Retinal pigment epithelial cell (primary cell): Measurements from ENCODE around the gene BDH1.
"Not testable (repeated sequence)": the region's sequence is repeated elsewhere in the genome, so short reads cannot be mapped to it uniquely, and the experiment has no call there.

Experiments used
- DNase-seq: peaks from one replicate; pipeline ENCODE4 v3.0.0-alpha.2; 2010; ENCODE audit warnings: low read depth
- H3K4me3 ChIP-seq: 2 replicates; pipeline ENCODE4 v1.5.1; 2011; ENCODE audit warnings: mild to moderate bottlenecking, low read length, control low read depth, moderate library complexity
- CTCF ChIP-seq: conservative IDR thresholded peaks from 2 replicates; pipeline ENCODE4 v1.5.1; 2011; ENCODE audit warnings: low read depth, low read length, control low read depth, inconsistent platforms

The BDH1 gene

GRCh38 chr3:197577366-197578074 is 21.8 kb upstream of the BDH1 start:
- H3K4me3 ChIP-seq, result no peak overlapping the region
- TF ChIP-seq CTCF, result no peak

GRCh38 chr3:197576838-197577237 is 21.1 kb upstream of the BDH1 start:
- no peak for DNase-seq
- no peak for TF ChIP-seq CTCF
- H3K4me3 ChIP-seq, result no peak overlapping the region

More at GRCh38 chr3:197577366-197578074, 21.8 kb upstream of the BDH1 start:
- DNase-seq, result no peak

GRCh38 chr3:197575362-197575761 is 19.6 kb upstream of the BDH1 start:
- no peak overlapping the region for H3K4me3 ChIP-seq
- DNase-seq, result no peak
- TF ChIP-seq CTCF, result no peak

GRCh38 chr3:197574396-197574991 is 18.7 kb upstream of the BDH1 start:
- H3K4me3 ChIP-seq, DNase-seq: not testable (repeated sequence)

- no peak overlapping the region for H3K4me3 ChIP-seq
- no peak for DNase-seq
Measured at GRCh38 chr3:197573048-197573767, 17.4 kb upstream of the BDH1 start.

GRCh38 chr3:197571880-197572172 is 16.1 kb upstream of the BDH1 start:
- not testable (repeated sequence) for DNase-seq, H3K4me3 ChIP-seq

More at GRCh38 chr3:197573048-197573767, 17.4 kb upstream of the BDH1 start:
- no peak for TF ChIP-seq CTCF

- H3K4me3 ChIP-seq, DNase-seq: not testable (repeated sequence)
Measured at GRCh38 chr3:197571074-197571879, 15.5 kb upstream of the BDH1 start.

- H3K4me3 ChIP-seq, DNase-seq: not testable (repeated sequence)
Measured at GRCh38 chr3:197569433-197569832, 13.7 kb upstream of the BDH1 start.
